HG03135 (cell line): Measurements from ENCODE around the gene PI4KA.
"Not testable (repeated sequence)": the region's sequence is repeated elsewhere in the genome, so short reads cannot be mapped to it uniquely, and the experiment has no call there.

ENCODE experiments used
- ATAC-seq: cut with Tn5 transposase; IDR thresholded peaks from one replicate; pipeline ENCODE4 v1.9.1; 2021; ENCODE audit warnings: mild to moderate bottlenecking, moderate library complexity; ENCODE audit not compliant: unreplicated experiment

Gene PI4KA

DNA sequence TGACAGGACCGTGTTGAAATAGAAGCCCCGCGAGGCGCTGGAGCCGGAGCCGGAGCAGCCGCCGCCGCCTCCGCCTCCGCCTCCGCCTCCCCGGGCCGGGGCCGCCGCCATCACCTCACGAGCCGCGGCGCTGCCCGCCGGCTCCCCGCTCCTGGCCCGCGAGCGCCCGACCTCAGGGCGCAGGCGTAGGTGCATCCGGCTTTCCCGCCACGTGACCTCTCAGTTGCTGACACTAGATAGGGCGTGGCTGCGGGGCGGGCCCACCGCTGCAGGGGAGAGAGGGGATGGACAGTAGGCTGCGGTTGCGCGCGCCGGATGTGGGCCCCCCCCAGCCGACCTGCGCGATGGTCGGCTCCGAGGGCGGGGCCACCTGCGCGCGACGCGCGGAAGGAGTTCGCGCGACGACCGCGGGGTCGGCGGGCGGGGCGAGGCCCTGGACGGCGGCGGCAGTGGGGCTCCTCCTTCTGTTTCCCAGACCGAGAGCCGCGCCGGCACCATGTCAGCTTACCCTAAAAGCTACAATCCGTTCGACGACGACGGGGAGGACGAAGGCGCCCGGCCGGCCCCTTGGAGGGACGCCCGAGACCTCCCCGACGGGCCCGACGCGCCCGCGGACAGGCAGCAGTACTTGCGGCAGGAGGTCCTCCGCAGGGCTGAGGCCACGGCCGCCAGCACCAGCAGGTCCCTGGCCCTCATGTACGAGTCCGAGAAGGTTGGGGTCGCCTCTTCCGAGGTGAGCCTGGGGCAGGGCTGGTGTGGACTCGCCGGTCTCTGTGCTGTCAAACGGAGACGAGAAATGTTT is at the start of gene PI4KA, which contains the start of gene SNAP29:
TSS of gene PI4KA (minus strand) at position 197 of the 802 bp plus-strand sequence. CDS start at position 111, 86 bp downstream.
TSS of gene SNAP29 (plus strand) at position 393 of the 802 bp plus-strand sequence. CDS start at position 497, 104 bp downstream.
- peak; percentile 89 for ATAC-seq

GRCh38 chr22:20906387-20906767 is 47.8 kb upstream of the PI4KA start:
- no peak for ATAC-seq

DNA sequence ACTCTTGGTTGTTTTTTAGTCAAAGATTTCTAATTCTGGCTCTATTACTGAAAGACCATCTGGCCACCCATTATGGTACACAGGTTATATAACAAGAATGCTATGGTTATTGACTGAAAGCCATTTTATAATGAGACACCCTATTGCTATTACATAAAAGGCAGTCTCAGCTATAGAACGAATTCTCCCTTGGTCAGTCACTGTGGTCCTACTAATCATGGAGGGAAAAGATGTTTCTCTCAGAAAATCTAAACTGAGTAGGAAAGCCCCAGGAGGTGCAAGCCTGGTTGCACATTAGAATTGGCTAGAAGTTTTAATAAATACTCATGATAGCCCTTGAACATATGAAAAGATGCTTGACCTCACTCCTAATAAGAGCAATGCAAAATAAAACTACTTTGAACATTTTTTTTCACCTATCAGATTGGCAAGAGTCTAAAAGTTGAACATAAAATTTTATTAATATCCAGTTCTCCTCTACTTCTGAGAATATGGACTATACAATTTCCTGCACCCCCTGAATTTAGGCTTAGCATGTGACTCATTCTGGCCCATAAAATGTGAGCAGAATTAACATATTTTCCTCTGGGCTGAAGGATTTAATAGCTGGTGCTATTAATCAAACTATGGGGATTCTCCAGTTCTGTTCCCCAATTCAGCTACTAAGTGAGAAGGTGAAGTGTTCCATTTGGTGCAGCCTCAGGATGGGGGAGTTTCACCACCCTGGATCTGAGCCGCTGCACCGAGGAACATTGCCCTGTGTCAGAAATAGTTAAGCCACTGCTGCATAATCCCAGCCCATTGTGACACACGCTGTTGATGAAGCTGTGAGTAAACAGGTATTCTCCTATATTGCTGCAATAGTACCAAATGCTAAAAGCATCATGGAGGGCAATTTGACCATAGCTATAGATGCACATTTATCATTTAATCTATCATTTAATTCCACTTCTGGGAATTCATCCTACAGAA is 47.1 kb upstream of the PI4KA start:
- no peak for ATAC-seq

- ATAC-seq, result no peak
Observed at GRCh38 chr22:20904980-20905355, 46.4 kb upstream of the PI4KA start.

DNA sequence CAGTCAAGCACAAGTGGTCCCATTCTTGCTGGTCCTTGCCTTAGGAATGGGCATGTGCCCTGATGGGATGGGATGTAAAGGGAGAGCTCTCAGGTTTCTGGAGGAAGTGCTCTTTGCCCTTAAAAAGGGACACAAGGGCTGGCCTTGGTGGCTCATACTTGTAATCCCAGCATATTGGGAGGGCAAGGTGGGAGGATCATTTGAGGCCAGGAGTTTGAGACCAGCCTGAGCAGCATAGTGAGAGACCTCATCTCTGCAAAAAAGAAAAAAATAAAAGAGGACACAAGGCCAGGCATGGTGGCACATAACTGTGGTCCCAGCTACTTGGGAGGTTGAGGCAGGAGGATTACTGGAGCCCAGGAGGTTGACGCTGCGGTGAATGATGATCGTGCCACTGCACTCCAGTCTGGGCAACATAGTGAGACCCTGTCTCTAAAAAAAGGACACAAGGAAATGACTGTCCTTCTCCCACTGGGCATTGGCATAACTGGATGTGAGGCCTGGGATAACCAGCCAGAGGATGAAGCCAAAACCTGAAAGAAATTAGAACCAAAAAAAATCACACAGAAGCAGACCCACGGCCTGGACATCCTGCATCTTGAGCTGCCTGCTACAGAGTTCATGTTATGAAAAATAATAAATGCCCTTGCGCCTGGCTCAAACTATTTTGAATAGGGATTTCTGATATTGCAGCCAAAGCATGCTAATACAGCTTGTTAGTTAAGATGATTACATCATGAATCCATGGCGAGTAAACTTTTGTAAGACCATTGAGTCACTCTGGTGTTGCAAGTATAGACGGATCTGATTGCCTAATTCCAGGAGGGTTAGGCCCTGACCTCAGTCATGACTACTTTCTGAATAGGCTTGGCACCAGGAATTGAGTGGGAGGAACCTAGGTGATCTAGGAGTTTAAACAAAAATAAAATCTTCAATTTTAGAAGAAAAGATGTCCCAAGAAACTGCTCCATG is 45.7 kb upstream of the PI4KA start:
- no peak for ATAC-seq

DNA sequence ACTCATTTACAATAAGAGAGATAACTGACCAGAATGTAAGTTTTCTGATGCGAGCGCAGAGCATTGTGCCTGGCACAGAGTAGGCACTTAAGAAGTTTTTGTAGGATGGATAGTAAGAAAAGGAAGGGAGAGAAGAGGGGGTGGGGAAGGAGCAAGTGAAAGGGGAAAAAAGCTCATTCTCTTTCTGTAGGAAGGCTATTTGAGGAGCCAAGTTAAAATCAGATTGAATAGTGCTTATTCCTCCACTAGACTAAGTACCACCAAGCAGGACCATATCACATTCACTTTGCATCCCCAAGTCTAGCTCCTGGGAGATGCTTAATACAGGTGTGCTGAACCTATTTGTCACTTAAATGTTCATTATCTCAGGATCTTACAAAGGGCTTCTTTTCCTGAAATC is 44.5 kb upstream of the PI4KA start:
- ATAC-seq, result no peak

DNA sequence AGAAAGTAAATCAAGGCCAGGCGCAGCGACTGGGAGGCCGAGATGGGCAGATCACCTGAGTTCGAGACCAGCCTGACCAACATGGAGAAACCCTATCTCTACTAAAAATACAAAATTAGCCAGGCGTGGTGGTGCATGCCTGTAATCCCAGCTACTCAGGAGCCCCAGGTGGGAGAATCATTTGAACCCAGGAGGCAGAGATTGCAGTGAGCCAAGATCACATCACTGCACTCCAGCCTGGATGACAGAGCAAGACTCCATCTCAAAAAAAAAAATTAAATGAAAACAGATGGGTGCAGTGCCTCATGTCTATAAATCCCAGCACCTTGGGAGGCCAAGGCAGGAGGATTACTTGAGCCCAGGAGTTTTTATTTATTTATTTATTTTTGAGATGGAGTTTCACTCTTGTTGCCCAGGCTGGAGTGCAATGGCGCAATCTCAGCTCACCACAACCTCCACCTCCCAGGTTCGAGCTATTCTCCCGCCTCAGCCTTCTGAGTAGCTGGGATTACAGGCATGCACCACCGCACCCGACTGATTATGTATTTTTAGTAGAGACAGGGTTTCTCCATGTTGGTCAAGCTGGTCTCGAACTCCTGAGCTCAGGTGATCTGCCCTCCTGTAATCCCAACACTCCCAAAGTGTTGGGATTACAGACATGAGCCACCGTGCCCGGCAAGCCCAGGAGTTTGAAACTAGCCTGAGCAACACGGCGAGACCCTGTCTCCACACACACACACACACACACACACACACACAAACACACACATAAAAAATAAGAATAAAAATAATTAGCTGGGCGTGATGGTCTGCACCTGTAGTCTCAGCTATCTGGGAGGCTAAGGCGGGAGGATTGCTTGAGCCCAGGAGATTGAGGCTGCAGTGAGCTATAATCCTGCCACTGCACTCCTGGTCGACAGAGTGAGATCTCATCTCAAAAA is 42.8 kb upstream of the PI4KA start:
- not testable (repeated sequence) for ATAC-seq

DNA sequence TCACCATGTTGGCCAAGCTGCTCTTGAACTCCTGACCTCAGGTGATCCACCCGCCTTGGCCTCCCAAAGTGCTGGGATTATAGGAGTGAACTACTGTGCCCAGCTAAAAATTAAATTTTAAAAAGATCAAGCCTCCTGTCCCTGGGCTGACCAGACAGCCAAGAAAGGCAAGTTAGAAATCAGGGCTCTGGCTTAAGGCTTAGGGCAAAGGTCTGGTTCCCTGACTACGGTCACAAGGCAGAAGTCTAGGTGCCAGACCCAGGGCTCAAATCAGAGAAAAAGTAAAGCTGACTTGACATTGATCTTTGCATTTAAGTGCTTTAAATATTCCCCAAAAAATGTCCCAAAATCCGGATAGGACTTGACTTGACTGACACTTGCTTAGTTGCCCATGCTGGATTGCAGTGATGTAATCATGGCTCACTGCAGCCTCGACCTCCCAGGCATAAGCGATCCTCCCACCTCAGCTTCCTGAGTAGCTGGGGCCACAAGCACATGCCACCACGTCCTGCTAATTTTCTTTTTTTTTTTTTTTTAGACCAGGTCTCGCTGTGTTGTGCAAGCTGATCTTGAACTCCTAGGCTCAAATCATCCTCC is 41.3 kb upstream of the PI4KA start:
- no peak for ATAC-seq

GRCh38 chr22:20897737-20898136 is 39.1 kb upstream of the PI4KA start:
- ATAC-seq, result not testable (repeated sequence)

- no peak for ATAC-seq
Observed at GRCh38 chr22:20890975-20891374, 32.4 kb upstream of the PI4KA start.

- ATAC-seq, result no peak
Observed at GRCh38 chr22:20889904-20890540, 31.4 kb upstream of the PI4KA start.

DNA sequence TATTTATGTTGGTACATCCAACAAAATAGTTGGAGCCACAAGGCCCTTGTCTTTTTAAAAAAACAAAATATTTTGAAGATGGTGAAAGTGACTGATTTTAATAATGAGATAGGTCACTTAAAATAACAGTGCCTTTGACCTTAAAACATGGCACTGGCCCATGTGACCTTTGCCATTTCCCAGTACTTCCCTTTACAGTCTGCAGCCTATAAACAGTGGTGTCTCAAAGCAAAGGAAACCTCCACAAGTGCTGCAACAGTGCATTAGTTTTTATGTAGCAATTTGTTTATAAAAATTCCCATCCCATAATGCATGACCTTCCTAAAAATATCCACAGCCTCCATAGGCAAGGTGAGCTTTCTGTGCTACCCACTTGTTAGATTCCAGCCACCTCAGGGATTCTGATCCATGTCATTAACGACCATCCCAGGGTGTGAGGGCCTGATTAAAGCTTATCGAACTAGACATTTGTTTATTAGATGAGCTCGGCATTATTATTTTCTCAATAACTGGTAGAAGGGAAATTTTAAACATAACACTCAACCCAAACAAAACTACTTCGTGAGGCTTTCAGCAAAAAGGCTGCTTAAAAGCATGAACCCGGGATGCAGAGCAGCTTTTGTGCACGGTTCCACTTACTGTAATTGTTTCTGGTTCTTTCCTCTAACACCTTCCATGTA is 30.6 kb upstream of the PI4KA start:
- no peak for ATAC-seq

GRCh38 chr22:20887375-20887774 is 28.8 kb upstream of the PI4KA start:
- ATAC-seq, result no peak

- no peak for ATAC-seq
Observed at GRCh38 chr22:20885557-20886323, 27.1 kb upstream of the PI4KA start.

DNA sequence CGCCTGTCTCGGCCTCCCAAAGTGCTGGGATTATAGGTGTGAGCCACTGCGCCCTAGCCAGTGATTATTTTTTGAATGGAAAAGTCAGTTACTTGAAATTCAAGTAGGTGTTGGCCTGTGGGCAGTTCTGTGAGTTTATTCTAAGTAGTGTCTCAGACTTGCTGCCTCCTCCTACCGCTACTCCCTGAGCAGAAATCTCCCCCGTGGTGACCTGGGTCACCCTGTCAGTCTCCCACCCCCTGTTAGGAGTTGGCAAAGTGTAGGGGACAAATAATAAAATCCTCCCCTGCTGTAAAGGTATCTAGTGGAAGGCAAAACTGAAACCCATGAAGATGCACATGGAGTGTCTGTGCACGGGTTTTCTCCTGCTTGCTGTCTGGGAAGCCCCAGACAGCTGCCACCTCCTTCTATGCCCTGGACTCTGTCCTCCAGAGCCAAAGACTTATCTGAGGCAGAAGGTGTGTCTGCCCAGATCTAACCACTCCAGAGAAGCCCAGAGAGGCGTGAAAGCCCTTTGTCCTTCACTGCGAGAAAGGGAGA is 26.5 kb upstream of the PI4KA start:
- no peak for ATAC-seq

GRCh38 chr22:20884454-20884853 is 25.8 kb upstream of the PI4KA start:
- ATAC-seq, result no peak

DNA sequence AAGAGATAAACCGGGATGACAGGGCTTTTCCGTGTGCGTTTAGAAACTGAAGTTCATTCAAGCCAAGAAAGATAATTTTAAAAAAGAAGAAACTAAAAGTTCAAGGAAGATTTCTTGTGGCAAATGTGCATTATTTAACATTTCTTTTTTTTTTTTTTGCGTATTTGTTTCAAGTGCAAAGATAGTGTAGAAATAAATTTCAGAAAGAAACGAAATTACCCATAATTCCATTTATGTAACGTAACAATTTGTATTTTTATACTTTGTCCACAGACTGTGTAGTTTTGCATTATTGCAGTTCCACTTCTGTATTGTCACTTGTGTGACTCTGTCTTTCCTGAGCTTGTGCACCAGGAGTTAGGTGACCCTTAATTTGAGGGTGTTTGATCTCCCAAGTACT is 24.2 kb upstream of the PI4KA start:
- ATAC-seq, result no peak
